GM19099 (cell line): Measurements from ENCODE around the gene STX7.

Experiments used
- POLR2A ChIP-seq: IDR thresholded peaks from 3 replicates; pipeline ENCODE4 v1.6.1; 2011; ENCODE audit warnings: low read depth; ENCODE audit not compliant: insufficient read length; ENCODE audit errors: extremely low read depth

The STX7 gene

DNA sequence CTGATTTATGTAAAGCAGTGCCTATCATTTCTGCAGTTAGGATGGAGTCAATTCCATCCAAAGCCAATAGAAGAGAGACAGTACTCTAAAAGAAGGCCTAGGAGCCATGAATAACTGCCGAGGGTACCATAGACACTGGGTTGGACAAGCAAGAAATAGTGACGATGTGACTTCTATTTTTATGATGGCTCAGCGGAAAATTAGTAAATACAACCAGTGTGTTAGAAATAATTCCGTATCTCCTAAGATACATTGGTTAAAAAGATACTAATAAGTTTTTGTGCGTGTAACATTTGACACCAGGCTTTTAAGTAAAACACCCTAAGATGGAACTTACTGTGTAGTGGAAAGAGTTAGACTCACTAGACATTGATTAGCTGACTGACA lies 66.1 kb downstream of the STX7 start:
- no peak for TF ChIP-seq POLR2A

DNA sequence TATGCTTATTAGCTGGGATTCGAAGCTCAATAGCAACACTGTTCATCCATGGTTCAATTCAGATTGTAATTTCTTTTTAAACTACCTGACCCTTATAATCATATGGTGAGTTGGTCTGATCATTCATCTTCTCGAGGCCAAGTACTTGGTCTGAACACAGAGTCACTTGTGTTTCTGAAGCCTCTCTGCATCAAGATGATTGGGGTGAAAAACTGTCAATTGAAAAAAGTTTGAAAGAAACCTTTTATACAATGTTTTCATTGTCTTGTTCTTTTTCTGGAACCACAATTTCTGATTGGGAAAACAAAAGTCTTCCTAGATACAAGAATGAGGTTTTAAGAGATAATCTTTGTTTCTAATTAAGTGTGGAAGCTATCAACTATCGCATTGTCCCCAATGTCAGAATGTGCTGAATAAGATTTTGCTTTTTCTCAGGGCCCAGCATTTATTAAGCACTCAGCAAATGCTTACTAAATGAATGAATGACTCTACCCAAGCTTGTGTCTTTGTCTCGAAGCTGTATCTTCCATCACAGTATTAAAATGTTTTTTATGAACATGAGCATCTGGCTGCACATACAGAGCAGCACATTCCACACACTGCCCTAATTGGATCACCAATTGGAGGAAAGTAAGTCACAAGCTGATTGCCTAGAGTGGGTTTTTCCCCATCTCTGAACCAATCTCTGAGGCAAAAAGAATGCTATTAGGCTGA lies 66.6 kb downstream of the STX7 start:
- TF ChIP-seq POLR2A = no peak

DNA sequence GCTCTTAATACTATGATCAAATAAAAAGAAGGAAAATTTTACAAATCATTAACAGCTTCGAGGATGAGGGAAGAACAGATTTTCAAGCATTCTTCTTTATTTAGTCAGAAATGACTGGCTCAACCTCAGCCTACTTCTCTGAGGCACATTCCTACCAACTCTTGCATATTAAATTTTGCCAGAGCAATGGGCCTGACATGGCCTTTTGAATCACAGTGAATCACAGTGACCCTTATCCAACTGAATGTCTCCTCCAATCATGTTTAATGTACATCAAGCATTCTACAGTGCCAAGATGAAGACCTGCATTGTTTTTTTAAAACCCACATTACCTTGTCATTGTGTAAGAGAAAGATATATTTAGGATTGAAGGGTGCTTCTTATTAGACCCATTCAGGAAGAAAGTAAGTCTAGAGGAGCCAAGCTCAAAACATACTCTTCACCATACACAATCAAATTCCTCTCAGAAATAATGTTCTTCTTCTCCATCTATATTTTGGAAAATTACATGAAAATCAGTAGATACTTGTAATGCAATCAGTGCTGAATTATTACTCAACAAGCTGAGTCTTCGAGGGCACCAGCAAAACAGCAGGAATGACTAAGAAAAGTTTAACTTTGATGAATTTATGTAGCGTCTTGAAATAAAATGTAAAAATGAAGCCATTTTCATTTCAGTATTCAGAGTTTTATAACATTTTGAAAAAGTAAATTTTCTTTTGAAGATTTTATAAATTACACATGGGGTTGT lies 67.5 kb downstream of the STX7 start:
- no peak for TF ChIP-seq POLR2A

DNA sequence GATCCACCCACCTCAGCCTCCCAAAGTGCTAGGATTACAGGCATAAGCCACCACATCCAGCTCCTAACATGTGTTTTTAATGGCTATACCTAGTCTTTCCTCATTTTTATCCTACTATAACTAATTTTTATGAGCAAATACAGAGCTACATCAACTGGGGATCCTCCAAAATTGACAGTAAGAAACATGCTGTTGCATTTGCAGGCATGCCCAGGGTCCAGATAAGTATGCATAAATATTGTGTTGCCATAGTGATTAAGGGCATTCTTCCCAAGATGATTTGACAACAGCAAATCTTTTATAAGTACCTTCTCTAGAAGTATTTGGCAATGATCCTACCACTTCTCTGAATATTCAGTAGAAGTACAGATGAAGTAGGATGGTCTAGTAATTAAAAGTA lies 69.7 kb downstream of the STX7 start:
- TF ChIP-seq POLR2A = no peak

DNA sequence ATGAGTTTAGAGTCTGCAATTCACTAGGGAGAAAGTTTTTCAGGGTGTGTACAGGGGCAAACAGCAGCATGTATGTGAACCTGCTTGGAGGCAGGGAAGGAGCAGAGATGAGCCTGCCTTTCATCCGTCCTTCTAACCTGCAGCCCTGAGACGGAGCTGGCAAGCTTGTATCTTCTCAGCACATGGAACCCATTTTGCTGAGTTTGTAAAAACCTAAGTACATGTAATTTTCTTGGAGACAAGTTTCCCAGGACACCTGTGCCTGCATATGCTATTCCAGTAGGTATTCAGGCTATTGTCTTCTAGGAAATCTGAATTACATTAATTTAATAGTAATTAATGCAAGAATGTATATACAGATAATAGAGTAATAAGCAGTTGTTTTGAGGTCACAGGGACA lies 82.8 kb downstream of the STX7 start:
- no peak for TF ChIP-seq POLR2A

DNA sequence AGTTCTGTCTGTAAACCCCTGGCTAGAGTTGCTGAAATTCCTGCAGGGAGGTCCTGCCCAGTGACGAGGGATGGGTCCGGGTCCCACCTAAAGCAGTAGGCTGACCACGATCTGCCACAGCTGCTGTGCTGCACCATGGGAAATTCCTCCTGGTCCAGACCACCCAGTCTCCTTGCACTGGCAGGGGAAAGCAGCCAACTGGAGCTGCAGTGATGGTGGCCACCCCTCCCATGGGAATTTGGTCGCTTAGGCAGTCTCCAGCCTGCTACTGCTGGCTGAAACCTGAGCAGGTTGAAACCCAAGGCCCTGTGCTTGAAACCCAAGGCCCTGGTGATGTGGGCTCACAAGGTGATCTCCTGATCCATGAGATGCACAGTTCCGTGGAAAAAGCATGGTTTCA lies 87.7 kb downstream of the STX7 start:
- TF ChIP-seq POLR2A = no peak

DNA sequence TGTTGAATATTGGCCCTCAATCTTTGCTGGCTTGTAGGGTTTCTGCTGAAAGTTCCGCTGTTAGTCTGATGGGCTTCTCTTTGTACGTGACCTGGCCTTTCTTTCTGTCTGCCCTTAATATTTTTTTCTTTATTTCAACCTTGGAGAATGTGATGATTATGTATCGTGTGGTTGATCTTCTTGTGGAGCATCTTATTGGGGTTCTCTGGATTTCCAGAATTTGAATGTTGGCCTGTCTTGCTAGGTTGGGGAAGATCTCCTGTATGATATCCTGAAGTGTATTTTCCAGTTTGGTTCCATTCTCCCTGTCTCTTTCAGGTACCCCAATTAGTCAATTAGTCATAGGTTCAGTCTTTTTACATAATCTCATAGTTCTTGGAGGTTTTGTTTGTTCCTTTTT lies 89.1 kb downstream of the STX7 start:
- no peak for TF ChIP-seq POLR2A

DNA sequence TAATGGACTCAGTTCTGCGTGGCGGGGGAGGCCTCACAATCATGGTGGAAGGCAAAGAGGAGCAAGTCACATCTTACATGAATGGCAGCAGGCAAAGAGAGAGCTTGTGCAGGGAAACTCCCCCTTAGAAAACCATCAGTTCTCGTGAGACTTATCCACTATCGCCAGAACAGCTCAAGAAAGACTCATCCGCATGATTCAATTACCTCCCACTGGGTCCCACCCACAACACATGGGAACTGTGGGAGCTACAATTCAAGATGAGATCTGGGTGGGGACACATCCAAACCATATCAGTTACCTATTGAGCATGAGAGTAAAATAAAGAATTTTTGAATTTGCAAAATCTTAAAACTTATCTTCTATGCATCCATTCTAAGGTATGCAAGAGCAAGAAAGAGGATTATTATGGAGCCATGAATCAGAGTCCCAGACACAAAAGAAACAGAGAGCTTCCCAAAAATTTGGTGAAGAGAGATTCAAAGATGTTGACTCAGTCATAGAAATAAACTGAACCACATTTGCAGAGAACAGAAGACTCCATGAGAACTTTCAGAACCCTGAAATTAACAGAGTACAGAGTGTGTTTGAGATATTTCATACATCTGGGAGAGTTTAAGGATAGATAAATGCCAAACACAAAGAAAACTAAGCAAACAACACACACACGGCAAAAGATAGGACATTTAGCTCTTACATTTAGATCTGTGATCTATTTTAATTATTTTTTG lies 94.5 kb downstream of the STX7 start:
- TF ChIP-seq POLR2A = no peak

DNA sequence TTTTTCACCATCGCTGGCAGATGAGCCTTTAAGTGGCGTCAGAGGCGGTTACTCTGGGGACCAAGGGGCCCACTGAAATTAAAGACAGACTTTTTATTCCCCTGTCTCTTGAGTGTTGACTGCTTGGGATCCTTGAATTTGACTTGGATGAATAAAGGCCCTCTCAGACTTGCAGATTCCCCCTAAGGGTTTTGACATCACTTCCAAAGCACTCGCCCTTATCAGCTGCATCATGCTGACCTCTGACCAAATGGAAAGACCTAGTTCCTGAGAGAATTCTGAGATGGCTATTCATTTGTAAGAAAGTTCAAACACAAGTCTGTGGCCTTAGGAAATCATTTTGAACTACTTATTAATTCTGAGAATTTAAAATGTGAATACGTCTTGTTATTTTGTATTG lies 98.2 kb downstream of the STX7 start:
- no peak for TF ChIP-seq POLR2A

DNA sequence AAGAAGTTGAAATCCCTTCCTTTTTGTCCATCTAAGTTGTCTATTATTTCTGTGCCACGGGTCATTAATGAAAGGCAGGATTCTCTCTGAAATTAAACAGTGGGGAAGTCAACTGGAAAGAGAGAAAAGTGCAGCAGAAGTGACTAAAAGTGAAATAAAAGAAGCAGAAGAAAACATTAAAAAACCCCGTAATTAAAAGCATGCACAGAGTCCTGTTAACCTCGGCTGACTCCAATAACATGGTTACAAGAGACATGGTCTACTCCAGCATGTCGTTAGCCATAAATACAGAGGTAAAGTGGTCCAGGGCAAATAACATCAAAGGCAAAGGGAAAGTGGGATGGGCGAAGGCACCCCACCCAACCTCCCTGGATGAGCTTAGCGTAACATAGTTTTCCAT lies 98.6 kb downstream of the STX7 start:
- TF ChIP-seq POLR2A = no peak

DNA sequence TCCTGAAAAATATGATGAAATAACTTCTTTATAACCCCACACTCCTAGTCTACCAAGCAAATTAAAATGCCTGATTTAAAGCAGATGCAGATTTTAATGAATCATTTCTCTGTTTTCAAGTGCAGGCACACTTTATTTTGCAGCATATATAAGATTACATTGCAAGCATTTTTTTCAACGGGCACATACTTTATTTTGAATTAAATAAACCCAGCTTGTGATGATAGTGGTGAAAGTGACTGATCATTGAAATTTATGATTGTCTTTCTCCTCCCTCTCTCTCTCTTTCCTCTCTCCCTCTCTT lies 99.5 kb downstream of the STX7 start:
- TF ChIP-seq POLR2A = no peak

DNA sequence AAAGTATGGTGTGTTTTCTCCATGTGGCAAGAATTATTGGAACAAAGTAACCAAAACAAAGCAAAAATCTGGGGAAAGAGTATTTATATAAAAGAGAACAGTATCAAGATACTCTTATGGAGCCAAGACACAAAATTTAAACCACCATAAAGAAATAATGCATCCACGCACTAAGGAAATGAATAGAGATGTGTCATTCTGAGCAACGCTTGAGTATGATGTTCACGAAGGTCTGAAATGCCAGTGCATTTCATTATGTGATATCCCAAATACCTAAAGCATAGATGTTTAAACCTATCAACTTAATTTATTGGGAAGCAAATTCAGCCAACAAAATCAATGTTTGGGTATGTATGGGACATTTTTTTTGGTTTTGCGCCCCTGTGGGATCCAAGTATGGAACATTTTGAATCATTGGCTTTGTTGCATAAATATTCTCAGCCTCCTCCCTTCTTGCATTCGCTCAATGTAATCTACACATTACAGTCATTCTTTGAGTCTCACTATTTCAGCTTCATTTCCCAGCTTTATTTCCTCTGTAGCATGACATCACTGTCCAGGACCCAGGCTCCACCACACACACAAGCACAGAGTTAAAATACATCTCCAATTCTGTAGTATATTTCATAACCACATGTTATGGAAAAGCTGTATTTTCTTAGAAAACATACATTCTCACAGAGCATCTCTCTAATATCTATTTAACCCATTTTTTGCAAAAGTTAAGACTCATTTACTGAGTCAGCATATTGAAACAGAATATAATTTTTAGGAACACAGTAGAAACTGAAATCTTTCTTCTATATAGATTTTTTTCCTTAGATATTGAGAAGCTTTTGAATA lies 100.0 kb downstream of the STX7 start:
- TF ChIP-seq POLR2A = no peak

DNA sequence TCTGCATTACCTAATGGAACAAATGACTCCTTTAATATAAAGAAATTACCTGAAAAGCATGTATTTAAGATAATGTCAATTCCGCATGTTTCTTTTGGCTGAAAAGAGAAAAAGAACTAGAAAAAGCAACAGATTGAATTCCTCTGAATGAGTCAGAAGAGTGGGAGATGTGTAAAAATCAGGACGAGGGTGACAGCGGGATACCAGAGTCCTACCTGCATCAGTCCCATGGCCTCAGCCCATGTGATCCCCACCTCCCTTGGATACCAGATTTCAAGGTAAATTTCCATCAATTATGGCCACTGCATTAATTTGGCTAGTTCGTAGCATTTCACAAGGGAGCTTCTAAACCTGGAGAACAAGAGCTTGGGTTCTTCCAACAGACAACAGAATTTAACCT lies 101.6 kb downstream of the STX7 start:
- TF ChIP-seq POLR2A = no peak

DNA sequence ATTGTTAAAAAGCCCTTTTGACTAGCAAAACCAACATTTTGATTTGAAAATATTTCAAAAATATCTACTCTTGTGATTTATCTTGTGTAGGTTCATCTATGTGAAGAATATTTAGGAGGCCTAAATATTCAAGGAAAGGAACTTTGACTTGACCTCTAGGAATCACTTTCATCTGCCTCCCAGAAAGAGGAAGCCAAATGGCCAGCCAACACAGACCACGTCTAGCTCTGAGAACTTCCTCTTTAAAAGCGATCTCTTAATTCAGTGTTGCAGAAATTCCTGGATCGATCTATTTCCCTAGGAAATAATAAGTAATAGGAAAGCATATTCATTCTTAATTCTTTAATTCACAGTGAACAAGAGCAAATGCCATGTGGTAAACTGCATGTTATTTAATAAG lies 102.1 kb downstream of the STX7 start:
- TF ChIP-seq POLR2A = no peak
